Stimulated activated CD8-positive, alpha-beta memory T cell treated with anti-CD3 and anti-CD28 coated beads, Interleukin-15, amount 100 ng/mL, for 48 hours (primary cell): Measurements from ENCODE around the gene DLG2.

ENCODE experiments used
- DNase-seq, 2 donors: peaks; one replicate each; pipeline ENCODE4 v3.0.0-alpha.2; 2020; ENCODE audit warnings: low read depth in 2 of 2

Gene DLG2

GRCh38 chr11:84909740-84910139 lies 717.4 kb downstream of the DLG2 start:
- DNase-seq: no peak

- DNase-seq: no peak
Measured at GRCh38 chr11:84906995-84907394, 720.1 kb downstream of the DLG2 start.

GRCh38 chr11:84905411-84905810 lies 721.7 kb downstream of the DLG2 start:
- DNase-seq: no peak

- no peak for DNase-seq
Measured at GRCh38 chr11:84902445-84902844, 724.7 kb downstream of the DLG2 start.

GRCh38 chr11:84901991-84902390 lies 725.2 kb downstream of the DLG2 start:
- no peak for DNase-seq

GRCh38 chr11:84899740-84900139 lies 727.4 kb downstream of the DLG2 start:
- DNase-seq: no peak

- DNase-seq: no peak
Measured at GRCh38 chr11:84899134-84899533, 728.0 kb downstream of the DLG2 start.

GRCh38 chr11:84894666-84895065 lies 732.5 kb downstream of the DLG2 start:
- no peak for DNase-seq

GRCh38 chr11:84890676-84891075 lies 736.5 kb downstream of the DLG2 start:
- no peak for DNase-seq

- DNase-seq: no peak
Measured at GRCh38 chr11:84889556-84889955, 737.6 kb downstream of the DLG2 start.

- DNase-seq: no peak
Measured at GRCh38 chr11:84887055-84887629, 740.0 kb downstream of the DLG2 start.

- DNase-seq: no peak
Measured at GRCh38 chr11:84886344-84886743, 740.8 kb downstream of the DLG2 start.

- DNase-seq: no peak
Measured at GRCh38 chr11:84884836-84885235, 742.3 kb downstream of the DLG2 start.

- no peak for DNase-seq
Measured at GRCh38 chr11:84882056-84882455, 745.1 kb downstream of the DLG2 start.

- no peak for DNase-seq
Measured at GRCh38 chr11:84871116-84871515, 756.0 kb downstream of the DLG2 start.

GRCh38 chr11:84870486-84870885 lies 756.7 kb downstream of the DLG2 start:
- no peak for DNase-seq

GRCh38 chr11:84866922-84867321 lies 760.2 kb downstream of the DLG2 start:
- no peak for DNase-seq

GRCh38 chr11:84865791-84866535 lies 761.2 kb downstream of the DLG2 start:
- DNase-seq: no peak

GRCh38 chr11:84865257-84865656 lies 761.9 kb downstream of the DLG2 start:
- DNase-seq: no peak

- DNase-seq: no peak
Measured at GRCh38 chr11:84857746-84858145, 769.4 kb downstream of the DLG2 start.

GRCh38 chr11:84855508-84856245 lies 771.5 kb downstream of the DLG2 start:
- DNase-seq: no peak

- DNase-seq: no peak
Measured at GRCh38 chr11:84854498-84854880, 772.7 kb downstream of the DLG2 start.
